Stimulated activated naive B cell treated with anti-CD40 and anti-IgM and Interleukin-4, amounts not matched to agents 10 μg/mL and 1 μg/mL and 100 μg/mL, for 72 hours (primary cell): ENCODE measurements around the gene KIAA1217.

Source experiments
- ATAC-seq, 2 donors: fragments of 150-1000 bp; cut with Tn5 transposase; replicated peaks; 2 replicates each; pipeline ENCODE4 v1.10.0; 2021; ENCODE audit warnings: moderate library complexity in 1 of 2
- DNase-seq: peaks from one replicate; pipeline ENCODE4 v3.0.0; 2021
- H3K27ac Mint-ChIP-seq: one replicate; pipeline ENCODE4 v1.8.0; 2022; ENCODE audit warnings: mild to moderate bottlenecking, mixed read lengths
- H3K27me3 Mint-ChIP-seq, 2 donors: one replicate each; pipeline ENCODE4 v1.8.0; 2022; ENCODE audit warnings: mixed read lengths in 2 of 2
- H3K36me3 Mint-ChIP-seq, 2 donors: one replicate each; pipeline ENCODE4 v1.8.0; 2022; ENCODE audit warnings: mixed read lengths in 2 of 2, mild to moderate bottlenecking in 1 of 2
- H3K4me1 Mint-ChIP-seq, 2 donors: one replicate each; pipeline ENCODE4 v1.8.0; 2022; ENCODE audit warnings: mixed read lengths in 2 of 2, mild to moderate bottlenecking in 1 of 2
- H3K4me3 Mint-ChIP-seq, 2 donors: one replicate each; pipeline ENCODE4 v1.8.0; 2022; ENCODE audit warnings: mild to moderate bottlenecking in 2 of 2, mixed read lengths in 2 of 2, moderate library complexity in 1 of 2
- H3K9me3 Mint-ChIP-seq, 2 donors: one replicate each; pipeline ENCODE4 v1.8.0; 2022; ENCODE audit warnings: mixed read lengths in 2 of 2, mild to moderate bottlenecking in 1 of 2

KIAA1217 gene

GRCh38 chr10:24201503-24202180 is 7.3 kb upstream of the KIAA1217 start:
- Mint-ChIP-seq H3K27me3 (no peaks in the 10 kb centered on the region), H3K27ac (peak overlapping the region; percentile 59), H3K36me3 (no peaks in the 10 kb centered on the region), H3K4me1 (no peaks in the 10 kb centered on the region), H3K9me3 (no peaks in the 10 kb centered on the region), H3K4me3 (no peak overlapping the region)
- ATAC-seq (no peak), DNase-seq (no peak)

- no peaks in the 10 kb centered on the region for H3K36me3 Mint-ChIP-seq
- H3K4me3 Mint-ChIP-seq = no peak overlapping the region
- H3K27ac Mint-ChIP-seq = peak overlapping the region; percentile 59
- H3K4me1 Mint-ChIP-seq = no peaks in the 10 kb centered on the region
- no peaks in the 10 kb centered on the region for H3K9me3 Mint-ChIP-seq
- ATAC-seq (no peak), DNase-seq (no peak)
- H3K27me3 Mint-ChIP-seq = no peaks in the 10 kb centered on the region
Observed at GRCh38 chr10:24202181-24202570, 6.8 kb upstream of the KIAA1217 start.

GRCh38 chr10:24205821-24206220 is 3.1 kb upstream of the KIAA1217 start:
- Mint-ChIP-seq H3K4me1 (peaks cover 10 to 21% of the 10 kb centered on the region in 2 donors), H3K4me3 (no peak overlapping the region), H3K36me3 (no peaks in the 10 kb centered on the region), H3K27ac (no peak overlapping the region), H3K27me3 (peaks cover 21 to 34% of the 10 kb centered on the region in 2 donors), H3K9me3 (no peaks in the 10 kb centered on the region)
- DNase-seq (no peak), ATAC-seq (no peak)

DNA sequence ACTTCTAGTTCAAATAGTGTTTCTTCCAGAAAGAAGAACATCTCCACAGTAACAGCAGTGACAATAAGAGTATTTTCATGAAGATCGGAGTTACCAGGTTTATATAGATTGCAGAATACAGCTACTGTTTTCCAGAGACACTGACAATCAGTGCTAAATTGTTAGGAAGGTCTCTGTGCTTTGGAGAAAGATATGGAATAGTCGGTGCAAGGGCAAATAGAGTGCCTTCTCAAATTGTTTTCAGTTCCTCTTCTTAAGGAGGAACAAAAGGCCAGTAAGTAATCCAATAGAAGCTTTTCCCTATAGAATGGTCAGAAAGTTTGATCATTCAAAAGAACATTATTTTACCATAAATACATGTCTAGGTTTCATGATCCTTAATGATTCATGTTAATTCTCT is 2.6 kb upstream of the KIAA1217 start:
- Mint-ChIP-seq H3K27me3 (peaks cover 25 to 37% of the 10 kb centered on the region in 2 donors), H3K9me3 (peaks cover 0 to 2% of the 10 kb centered on the region in 2 donors), H3K4me3 (no peak overlapping the region), H3K36me3 (no peaks in the 10 kb centered on the region), H3K4me1 (peaks cover 10 to 21% of the 10 kb centered on the region in 2 donors), H3K27ac (no peak overlapping the region)
- DNase-seq (no peak), ATAC-seq (no peak)

DNA sequence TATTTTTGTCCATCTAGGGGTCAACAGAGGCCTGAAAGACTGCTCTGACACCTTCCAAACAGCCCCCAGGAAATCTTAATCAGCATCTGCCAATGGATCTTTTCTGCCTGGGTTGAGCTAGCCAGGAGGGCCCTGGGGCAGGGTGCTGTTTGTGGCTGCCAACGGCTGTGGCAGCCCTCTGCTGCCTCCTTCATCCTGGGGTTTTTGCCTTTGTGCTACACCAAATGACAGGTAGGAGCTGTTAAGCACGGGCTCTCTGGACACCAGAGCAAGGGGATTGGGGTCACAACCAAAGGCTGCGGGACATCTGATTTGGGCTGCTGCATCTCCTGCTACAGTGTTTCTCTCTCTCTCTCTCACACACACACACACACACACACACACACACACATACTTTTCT is 2.0 kb upstream of the KIAA1217 start:
- Mint-ChIP-seq H3K4me1 (peaks cover 10 to 21% of the 10 kb centered on the region in 2 donors), H3K36me3 (no peaks in the 10 kb centered on the region), H3K4me3 (no peak overlapping the region), H3K27me3 (peaks cover 28 to 41% of the 10 kb centered on the region in 2 donors), H3K27ac (no peak overlapping the region), H3K9me3 (peaks cover 0 to 2% of the 10 kb centered on the region in 2 donors)
- DNase-seq = no peak
- ATAC-seq = no peak

GRCh38 chr10:24207341-24207740 is 1.6 kb upstream of the KIAA1217 start:
- Mint-ChIP-seq H3K4me3 (no peak overlapping the region), H3K27ac (no peak overlapping the region), H3K9me3 (peaks cover 0 to 2% of the 10 kb centered on the region in 2 donors), H3K27me3 (peaks cover 32 to 43% of the 10 kb centered on the region in 2 donors), H3K36me3 (no peaks in the 10 kb centered on the region), H3K4me1 (peaks cover 10 to 21% of the 10 kb centered on the region in 2 donors)
- ATAC-seq (no peak), DNase-seq (no peak)

DNA sequence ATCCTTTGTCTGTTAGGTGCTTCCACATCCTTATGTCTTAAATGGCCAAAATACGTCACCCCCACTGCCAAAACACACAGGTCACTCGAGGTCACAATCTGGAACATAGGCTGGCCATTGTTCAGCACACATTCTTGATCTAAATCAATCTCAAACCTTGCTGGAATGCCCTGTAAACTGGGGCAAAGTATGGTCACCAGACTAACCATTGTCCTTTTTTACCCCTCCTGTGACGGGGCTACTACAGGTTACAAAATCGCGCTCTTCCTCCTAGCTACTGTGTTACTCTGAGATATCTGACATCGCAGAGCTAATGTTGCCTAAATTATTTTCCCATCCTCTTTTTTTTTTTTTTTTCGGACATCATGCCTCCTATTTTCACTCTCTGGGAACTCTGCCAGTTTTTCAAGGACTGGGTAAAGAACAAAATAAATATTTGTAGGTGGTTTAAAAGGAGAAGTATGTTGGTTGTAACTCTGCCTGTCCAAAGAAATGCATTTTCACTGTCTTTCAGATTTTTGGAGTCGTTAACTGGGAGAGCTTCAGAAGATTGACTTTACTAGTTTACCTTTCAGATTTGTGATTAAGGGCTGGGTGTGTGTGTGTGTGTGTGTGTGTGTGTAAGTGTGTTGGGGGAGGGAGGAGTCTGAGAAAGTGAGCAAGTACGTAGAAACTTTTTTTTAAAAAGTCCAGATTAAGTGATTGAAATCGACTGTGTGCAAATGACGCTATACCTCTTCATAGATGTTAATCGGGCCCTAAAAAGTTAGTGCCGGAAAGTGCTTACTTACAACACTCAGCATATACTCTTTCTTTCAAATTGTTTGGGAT is 942 bp upstream of the KIAA1217 start:
- Mint-ChIP-seq H3K27me3 (peaks cover 32 to 43% of the 10 kb centered on the region in 2 donors), H3K4me3 (peak overlapping the region in 1 of 2 donors; percentile 77)

DNA sequence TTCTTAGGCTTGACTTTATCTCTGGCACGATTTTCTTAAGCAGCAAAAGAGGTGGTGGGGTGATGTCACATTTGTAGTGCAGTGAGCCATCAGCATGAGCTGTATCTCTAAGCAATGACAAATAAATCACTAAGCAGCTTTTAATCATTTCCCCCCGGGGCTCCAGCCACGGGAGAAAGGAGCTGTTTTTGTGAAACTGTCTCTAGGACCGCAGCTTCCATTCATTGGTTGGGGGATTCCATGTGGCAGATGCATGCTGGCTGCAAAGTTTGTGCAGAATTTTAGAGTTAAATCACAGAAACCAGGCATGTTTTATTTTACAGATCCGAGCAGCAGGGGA is 464 bp downstream of the KIAA1217 start:
- Mint-ChIP-seq H3K27me3 (peaks cover 35 to 43% of the 10 kb centered on the region in 2 donors), H3K4me3 (peak overlapping the region; percentile 62 to 77), H3K9me3 (peaks cover 0 to 2% of the 10 kb centered on the region in 2 donors), H3K36me3 (no peaks in the 10 kb centered on the region), H3K4me1 (peaks cover 10 to 21% of the 10 kb centered on the region in 2 donors), H3K27ac (peak overlapping the region; percentile 78)
- peak; percentile 29 for DNase-seq
- peak; percentile 68 to 73 for ATAC-seq

More for the DNA sequence above, 942 bp upstream of the KIAA1217 start:
- DNase-seq (no peak), ATAC-seq (no peak)
- Mint-ChIP-seq H3K9me3 (peaks cover 0 to 2% of the 10 kb centered on the region in 2 donors), H3K27ac (peak overlapping the region; percentile 79), H3K4me1 (peaks cover 10 to 21% of the 10 kb centered on the region in 2 donors), H3K36me3 (no peaks in the 10 kb centered on the region)

- Mint-ChIP-seq H3K27me3 (peaks cover 36 to 43% of the 10 kb centered on the region in 2 donors), H3K4me3 (no peak overlapping the region), H3K9me3 (peaks cover 0 to 2% of the 10 kb centered on the region in 2 donors), H3K36me3 (no peaks in the 10 kb centered on the region), H3K4me1 (peaks cover 10 to 21% of the 10 kb centered on the region in 2 donors), H3K27ac (no peak overlapping the region)
- DNase-seq = peak; percentile 41
- ATAC-seq = peak; percentile 84 to 85
Observed at GRCh38 chr10:24209946-24210491, 1.1 kb downstream of the KIAA1217 start.

- peaks cover 10 to 21% of the 10 kb centered on the region in 2 donors for H3K4me1 Mint-ChIP-seq
- H3K9me3 Mint-ChIP-seq = peaks cover 0 to 2% of the 10 kb centered on the region in 2 donors
- ATAC-seq = no peak
- no peaks in the 10 kb centered on the region for H3K36me3 Mint-ChIP-seq
- H3K27ac Mint-ChIP-seq = no peak overlapping the region
- H3K27me3 Mint-ChIP-seq = peaks cover 37 to 45% of the 10 kb centered on the region in 2 donors
- no peak overlapping the region for H3K4me3 Mint-ChIP-seq
- DNase-seq = no peak
Observed at GRCh38 chr10:24210501-24210900, 1.6 kb downstream of the KIAA1217 start.

- no peak overlapping the region for H3K27ac Mint-ChIP-seq
- H3K4me3 Mint-ChIP-seq = no peak overlapping the region
- H3K36me3 Mint-ChIP-seq = no peaks in the 10 kb centered on the region
- peaks cover 0 to 2% of the 10 kb centered on the region in 2 donors for H3K9me3 Mint-ChIP-seq
- no peak for ATAC-seq
- peaks cover 35 to 40% of the 10 kb centered on the region in 2 donors for H3K27me3 Mint-ChIP-seq
- peaks cover 8 to 19% of the 10 kb centered on the region in 2 donors for H3K4me1 Mint-ChIP-seq
- DNase-seq = no peak
Observed at GRCh38 chr10:24213266-24213665, 4.3 kb downstream of the KIAA1217 start.

- peaks cover 0 to 2% of the 10 kb centered on the region in 2 donors for H3K9me3 Mint-ChIP-seq
- peaks cover 8 to 12% of the 10 kb centered on the region in 2 donors for H3K4me1 Mint-ChIP-seq
- no peak for DNase-seq
- H3K4me3 Mint-ChIP-seq = no peak overlapping the region
- peaks cover 29 to 34% of the 10 kb centered on the region in 2 donors for H3K27me3 Mint-ChIP-seq
- no peaks in the 10 kb centered on the region for H3K36me3 Mint-ChIP-seq
- ATAC-seq = no peak
- H3K27ac Mint-ChIP-seq = no peak overlapping the region
Observed at GRCh38 chr10:24213881-24214280, 4.9 kb downstream of the KIAA1217 start.

GRCh38 chr10:24214762-24215161 is 5.8 kb downstream of the KIAA1217 start:
- ATAC-seq (no peak), DNase-seq (no peak)
- H3K36me3 Mint-ChIP-seq = no peaks in the 10 kb centered on the region
- peaks cover 0 to 2% of the 10 kb centered on the region in 2 donors for H3K9me3 Mint-ChIP-seq
- H3K27me3 Mint-ChIP-seq = peaks cover 23 to 25% of the 10 kb centered on the region in 2 donors
- H3K4me3 Mint-ChIP-seq = no peak overlapping the region
- H3K27ac Mint-ChIP-seq = no peak overlapping the region
- H3K4me1 Mint-ChIP-seq = peaks cover 2 to 4% of the 10 kb centered on the region in 2 donors

DNA sequence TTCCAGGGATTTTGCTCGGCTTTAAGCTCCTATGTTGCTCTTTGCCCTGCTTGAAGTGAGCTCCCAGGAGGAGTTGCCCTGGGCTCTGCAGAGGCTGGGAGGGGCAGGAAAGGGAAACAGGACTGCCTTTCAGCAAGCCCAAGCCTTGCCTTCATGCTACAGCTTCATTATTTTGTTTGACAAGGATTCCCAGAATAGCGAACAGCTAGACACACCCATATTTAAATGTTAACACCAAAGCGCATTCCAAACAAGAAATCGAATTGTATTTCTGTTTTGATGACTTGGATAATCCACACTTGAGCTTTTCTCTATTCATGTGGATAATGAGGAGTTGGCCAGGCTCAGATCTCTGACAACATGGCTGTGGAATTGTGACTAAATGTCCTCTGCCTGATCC is 6.3 kb downstream of the KIAA1217 start:
- Mint-ChIP-seq H3K27me3 (peaks cover 21 to 23% of the 10 kb centered on the region in 2 donors), H3K4me1 (peaks cover 0 to 2% of the 10 kb centered on the region in 2 donors), H3K27ac (no peak overlapping the region), H3K9me3 (peaks cover 0 to 2% of the 10 kb centered on the region in 2 donors), H3K36me3 (no peaks in the 10 kb centered on the region), H3K4me3 (no peak overlapping the region)
- ATAC-seq (no peak), DNase-seq (no peak)
